GM18511 (cell line): ENCODE data around the gene SYNGR3.

Experiments
- ATAC-seq: cut with Tn5 transposase; IDR thresholded peaks from one replicate; pipeline ENCODE4 v1.9.1; 2021; ENCODE audit warnings: mild to moderate bottlenecking, moderate library complexity; ENCODE audit not compliant: unreplicated experiment

Gene SYNGR3

GRCh38 chr16:1991948-1992703 is 2.4 kb downstream of the SYNGR3 start:
- peak; percentile 47 for ATAC-seq

GRCh38 chr16:1992704-1993317 is 3.0 kb downstream of the SYNGR3 start:
- no peak for ATAC-seq

GRCh38 chr16:1993731-1994131 is 4.0 kb downstream of the SYNGR3 start:
- ATAC-seq = no peak

GRCh38 chr16:1997494-1998359 is 8.0 kb downstream of the SYNGR3 start:
- ATAC-seq = no peak

GRCh38 chr16:1998360-1998835 is 8.6 kb downstream of the SYNGR3 start:
- ATAC-seq = no peak

GRCh38 chr16:1998852-1999801 is 9.4 kb downstream of the SYNGR3 start:
- ATAC-seq = no peak

- no peak for ATAC-seq
Measured at GRCh38 chr16:1999866-2000514, 10.2 kb downstream of the SYNGR3 start.

- no peak for ATAC-seq
Measured at GRCh38 chr16:2001035-2001434, 11.3 kb downstream of the SYNGR3 start.

- ATAC-seq = no peak
Measured at GRCh38 chr16:2001456-2002355, 11.9 kb downstream of the SYNGR3 start.

- ATAC-seq = no peak
Measured at GRCh38 chr16:2002406-2003230, 12.8 kb downstream of the SYNGR3 start.

- no peak for ATAC-seq
Measured at GRCh38 chr16:2003231-2003826, 13.6 kb downstream of the SYNGR3 start.

GRCh38 chr16:2003827-2004641 is 14.3 kb downstream of the SYNGR3 start:
- ATAC-seq = no peak

GRCh38 chr16:2004795-2005517 is 15.2 kb downstream of the SYNGR3 start:
- no peak for ATAC-seq

- ATAC-seq = no peak
Measured at GRCh38 chr16:2005646-2006045, 15.9 kb downstream of the SYNGR3 start.

- ATAC-seq = no peak
Measured at GRCh38 chr16:2006317-2006716, 16.5 kb downstream of the SYNGR3 start.
